GM13976 (cell line): Measurements from ENCODE around the gene ADAMTS7.

Source experiments
- DNase-seq: peaks from one replicate; pipeline ENCODE4 v3.0.0; 2012; ENCODE audit warnings: low spot score
- in situ Hi-C: fragments of 300-500 bp; cut with MboI; formaldehyde crosslinking; loops from one replicate; pipeline ENCODE4 v1.12.0; 2022; ENCODE audit warnings: low sequenced_read_pairs, mixed read lengths, inconsistent platforms; ENCODE audit not compliant: unreplicated experiment
- TF ChIP-seq, protein P1 (sequence below): IDR thresholded peaks from 2 replicates; pipeline ENCODE4 v1.5.1; 2012; ENCODE audit warnings: borderline replicate concordance, mild to moderate bottlenecking; ENCODE audit not compliant: insufficient read depth; ENCODE audit errors: extremely low read depth, missing control alignments, control extremely low read depth

The ADAMTS7 gene

DNA sequence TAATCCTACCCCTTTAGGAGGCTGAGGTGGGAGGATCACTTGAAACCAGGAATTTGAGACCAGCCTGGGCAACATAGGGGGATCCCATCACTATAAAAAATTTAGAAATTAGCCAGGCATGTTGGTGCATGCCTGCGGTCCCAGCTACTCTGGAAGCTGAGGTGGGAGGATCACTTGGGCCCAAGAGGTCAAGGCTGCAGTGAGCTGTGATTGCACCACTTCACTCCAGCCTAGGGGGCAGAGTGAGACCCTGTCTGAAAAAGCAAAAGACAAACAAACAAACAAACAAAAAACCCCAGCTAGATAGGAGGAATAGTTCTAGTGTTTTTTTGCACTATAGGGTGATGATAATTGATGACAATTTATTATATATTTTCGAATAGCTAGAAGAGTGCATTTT is 99.6 kb downstream of the ADAMTS7 start:
- in situ Hi-C loops: loop anchor here (10.0 to 25.0 kb wide), 2 partner anchors 77 to 399 kb away; no protein-coding TSS in a partner anchor
- TF ChIP-seq, protein P1, sequence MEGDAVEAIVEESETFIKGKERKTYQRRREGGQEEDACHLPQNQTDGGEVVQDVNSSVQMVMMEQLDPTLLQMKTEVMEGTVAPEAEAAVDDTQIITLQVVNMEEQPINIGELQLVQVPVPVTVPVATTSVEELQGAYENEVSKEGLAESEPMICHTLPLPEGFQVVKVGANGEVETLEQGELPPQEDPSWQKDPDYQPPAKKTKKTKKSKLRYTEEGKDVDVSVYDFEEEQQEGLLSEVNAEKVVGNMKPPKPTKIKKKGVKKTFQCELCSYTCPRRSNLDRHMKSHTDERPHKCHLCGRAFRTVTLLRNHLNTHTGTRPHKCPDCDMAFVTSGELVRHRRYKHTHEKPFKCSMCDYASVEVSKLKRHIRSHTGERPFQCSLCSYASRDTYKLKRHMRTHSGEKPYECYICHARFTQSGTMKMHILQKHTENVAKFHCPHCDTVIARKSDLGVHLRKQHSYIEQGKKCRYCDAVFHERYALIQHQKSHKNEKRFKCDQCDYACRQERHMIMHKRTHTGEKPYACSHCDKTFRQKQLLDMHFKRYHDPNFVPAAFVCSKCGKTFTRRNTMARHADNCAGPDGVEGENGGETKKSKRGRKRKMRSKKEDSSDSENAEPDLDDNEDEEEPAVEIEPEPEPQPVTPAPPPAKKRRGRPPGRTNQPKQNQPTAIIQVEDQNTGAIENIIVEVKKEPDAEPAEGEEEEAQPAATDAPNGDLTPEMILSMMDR: no peak
- DNase-seq: no peak

DNA sequence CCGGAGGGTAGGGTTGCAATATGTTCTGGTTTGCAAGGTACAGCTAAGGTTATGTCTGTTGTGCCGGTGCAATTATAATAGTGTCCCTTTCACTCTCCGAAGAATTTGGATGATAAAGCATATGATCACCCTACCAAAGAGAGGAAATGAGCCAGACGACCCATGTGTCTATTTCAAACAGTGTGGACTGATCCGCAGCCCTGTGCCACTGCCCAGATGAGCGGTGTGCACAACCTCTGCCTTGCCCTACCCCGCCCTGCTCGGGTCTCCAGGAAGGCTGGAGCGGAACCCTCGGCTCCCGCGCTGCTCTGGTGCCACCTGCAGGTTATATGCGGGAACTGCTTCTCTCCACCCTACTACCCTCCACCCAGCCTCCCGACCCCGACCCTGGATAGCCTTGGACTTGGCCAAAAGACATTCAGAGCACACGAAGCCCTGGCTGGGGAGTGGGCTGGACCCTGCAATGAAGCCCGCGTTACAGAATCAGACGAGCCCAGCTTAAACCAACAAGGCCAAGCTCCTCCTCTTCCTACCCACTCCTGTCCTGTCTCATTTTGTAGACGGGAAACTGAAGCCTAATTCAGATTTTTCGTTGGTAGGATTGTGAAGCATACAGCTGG is 101.9 kb downstream of the ADAMTS7 start:
- in situ Hi-C loops: loop anchor here (25.0 kb wide), 1 partner anchor 397 kb away; no protein-coding TSS in a partner anchor
- DNase-seq: peak; percentile 71
- TF ChIP-seq, protein P1: peak; percentile 78
